ENCODE results near the gene AKAP7. TPM values are rescaled to one million over a fixed set of nuclear protein-coding genes. Genes with fewer than 3 reads are reported as not detected.

The AKAP7 gene
- polyA plus RNA-seq, 1 donor from 2014 or later = 1.6 TPM

GRCh38 chr6:131134980-131135243, 355 bp upstream of the AKAP7 start:
- Histone ChIP-seq H3F3A (ENCODE audit: insufficient read depth, low read length, poor library complexity, severe bottlenecking) (no peaks in the 10 kb centered on the region), H3K9me3 (ENCODE audit: low read length) (no peaks in the 10 kb centered on the region), H3K27me3 (ENCODE audit: insufficient read depth, low read depth, low read length) (peaks cover 13% of the 10 kb centered on the region), H3K4me3 (ENCODE audit: low read length) (peak overlapping the region; percentile 68), H2AFZ (ENCODE audit: low read depth, low read length) (no peak overlapping the region), H3K27ac (ENCODE audit: low read length) (no peak overlapping the region), H3K9ac (ENCODE audit: low read length) (peak overlapping the region; percentile 61), H3K79me2 (replicated peaks; ENCODE audit: insufficient read depth, low read length) (no peaks in the 10 kb centered on the region), H3K36me3 (ENCODE audit: insufficient read depth, low read length) (no peaks in the 10 kb centered on the region), H4K20me1 (ENCODE audit: insufficient read depth) (no peaks in the 10 kb centered on the region), H3K9me2 (ENCODE audit: insufficient read depth, low read length) (no peaks in the 10 kb centered on the region), H3K4me2 (ENCODE audit: low read length) (no peak overlapping the region)
- no peak for TF ChIP-seq SMC3 (conservative IDR thresholded peaks at IDR 0.05; ENCODE audit: poor library complexity)
- no peak for TF ChIP-seq EZH2 (IDR thresholded peaks at IDR 0.05; ENCODE audit: borderline replicate concordance, insufficient read depth, low read length, poor library complexity, severe bottlenecking)
- no peak for TF ChIP-seq EP300 (conservative IDR thresholded peaks at IDR 0.05; ENCODE audit: poor library complexity, severe bottlenecking)
- no peak for TF ChIP-seq CTCF (IDR thresholded peaks at IDR 0.05; ENCODE audit: poor library complexity, severe bottlenecking)
- no peak for TF ChIP-seq POLR2AphosphoS5 (IDR thresholded peaks at IDR 0.05)
- no peak for TF ChIP-seq REST (IDR thresholded peaks at IDR 0.05; ENCODE audit: borderline replicate concordance)
- TF ChIP-seq MXI1 (conservative IDR thresholded peaks at IDR 0.05; ENCODE audit: poor library complexity, severe bottlenecking) = no peak
- no peak for TF ChIP-seq RAD21 (conservative IDR thresholded peaks at IDR 0.05)
- TF ChIP-seq TAF1 (IDR thresholded peaks at IDR 0.05; ENCODE audit: low read depth) = no peak

GRCh38 chr6:131136021-131136786, 937 bp downstream of the AKAP7 start:
- no peak overlapping the region for H3K9ac ChIP-seq (ENCODE audit: low read length)
- no peaks in the 10 kb centered on the region for H3K36me3 ChIP-seq (ENCODE audit: insufficient read depth, low read length)
- no peak overlapping the region for H3K4me2 ChIP-seq (ENCODE audit: low read length)
- no peaks in the 10 kb centered on the region for H3K9me2 ChIP-seq (ENCODE audit: insufficient read depth, low read length)
- H4K20me1 ChIP-seq (ENCODE audit: insufficient read depth) = no peaks in the 10 kb centered on the region
- TF ChIP-seq MXI1 (conservative IDR thresholded peaks at IDR 0.05; ENCODE audit: poor library complexity, severe bottlenecking) (no peak), EP300 (conservative IDR thresholded peaks at IDR 0.05; ENCODE audit: poor library complexity, severe bottlenecking) (no peak), EZH2 (IDR thresholded peaks at IDR 0.05; ENCODE audit: borderline replicate concordance, insufficient read depth, low read length, poor library complexity, severe bottlenecking) (no peak), TAF1 (IDR thresholded peaks at IDR 0.05; ENCODE audit: low read depth) (no peak), REST (IDR thresholded peaks at IDR 0.05; ENCODE audit: borderline replicate concordance) (no peak), SMC3 (conservative IDR thresholded peaks at IDR 0.05; ENCODE audit: poor library complexity) (no peak), POLR2AphosphoS5 (IDR thresholded peaks at IDR 0.05) (no peak), RAD21 (conservative IDR thresholded peaks at IDR 0.05) (no peak), CTCF (IDR thresholded peaks at IDR 0.05; ENCODE audit: poor library complexity, severe bottlenecking) (no peak)
- no peak overlapping the region for H3K27ac ChIP-seq (ENCODE audit: low read length)
- no peaks in the 10 kb centered on the region for H3K79me2 ChIP-seq (replicated peaks; ENCODE audit: insufficient read depth, low read length)
- peak overlapping the region; percentile 55 for H3K4me3 ChIP-seq (ENCODE audit: low read length)
- H3K27me3 ChIP-seq (ENCODE audit: insufficient read depth, low read depth, low read length) = peaks cover 13% of the 10 kb centered on the region
- H2AFZ ChIP-seq (ENCODE audit: low read depth, low read length) = no peak overlapping the region
- no peaks in the 10 kb centered on the region for H3K9me3 ChIP-seq (ENCODE audit: low read length)
- H3F3A ChIP-seq (ENCODE audit: insufficient read depth, low read length, poor library complexity, severe bottlenecking) = no peaks in the 10 kb centered on the region

Data from neural cell (in vitro differentiated cells).